Superior temporal gyrus (tissue), 1 donor: ENCODE data around the gene DOCK4.

ENCODE experiments used
- DNase-seq: peaks from one replicate; pipeline ENCODE4 v3.0.0-alpha.2; 2016; ENCODE audit errors: extremely low spot score

Gene DOCK4

DNA sequence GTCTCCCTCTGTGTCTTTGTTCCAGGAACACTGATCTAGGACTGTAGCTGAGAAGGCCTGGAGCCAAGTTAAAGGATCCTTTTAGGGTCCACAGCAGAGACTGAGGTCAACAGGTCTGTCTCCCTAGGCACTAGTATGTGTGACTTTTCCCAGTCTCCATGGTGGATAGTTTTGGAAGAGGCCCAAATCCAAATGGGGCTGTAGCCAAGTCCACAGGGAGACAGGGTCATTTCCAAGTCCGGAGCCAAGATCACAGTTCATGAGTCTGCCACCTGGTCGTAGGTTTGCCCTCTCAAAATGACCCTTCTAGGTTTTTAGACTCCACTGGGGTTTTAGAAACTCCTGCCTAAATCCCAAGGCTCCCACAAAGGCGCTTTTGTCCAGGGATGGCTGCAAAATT, 17.1 kb upstream of the DOCK4 start:
- no peak for DNase-seq

DNA sequence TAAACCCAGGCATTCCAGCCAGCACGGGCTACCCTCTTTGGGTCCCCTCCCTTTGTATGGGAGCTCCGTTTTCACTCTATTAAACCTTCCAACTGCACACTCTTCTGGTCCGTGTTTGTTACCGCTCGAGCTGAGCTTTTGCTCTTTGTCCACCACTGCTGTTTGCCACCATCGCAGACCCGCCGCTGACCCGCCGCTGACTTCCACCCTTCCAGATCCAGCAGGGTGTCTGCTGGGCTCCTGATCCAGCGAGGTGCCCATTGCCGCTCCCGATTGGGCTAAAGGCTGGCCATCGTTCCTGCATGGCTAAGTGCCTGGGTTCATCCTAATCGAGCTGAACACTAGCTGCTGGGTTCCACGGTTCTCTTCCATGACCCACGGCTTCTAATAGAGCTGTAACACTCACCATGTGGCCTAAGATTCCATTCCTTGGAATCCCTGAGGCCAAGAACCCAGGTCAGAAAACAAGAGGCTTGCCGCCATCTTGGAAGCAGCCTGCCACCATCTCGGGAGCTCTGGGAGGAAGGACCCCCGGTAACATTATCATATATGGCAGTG, 14.8 kb upstream of the DOCK4 start:
- DNase-seq, result no peak

DNA sequence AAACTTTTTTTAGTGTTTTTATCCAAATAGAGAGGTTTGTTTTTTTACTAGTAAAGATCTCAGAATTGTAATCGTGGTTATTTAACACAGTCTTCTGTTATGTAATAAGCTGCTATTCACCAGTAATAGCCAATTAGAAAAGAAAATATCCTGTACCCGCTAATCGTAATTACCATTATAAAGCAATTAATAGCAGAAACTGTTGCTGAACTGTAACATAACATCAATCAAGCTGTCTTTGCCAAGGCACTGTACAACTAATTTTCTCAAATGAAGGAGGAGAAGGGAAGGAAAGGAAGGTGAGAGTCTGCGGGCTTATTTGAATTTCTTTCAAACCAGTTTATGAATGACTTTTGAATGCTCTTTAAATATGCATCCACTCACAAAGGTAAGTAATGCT, 9.6 kb upstream of the DOCK4 start:
- DNase-seq, result no peak

DNA sequence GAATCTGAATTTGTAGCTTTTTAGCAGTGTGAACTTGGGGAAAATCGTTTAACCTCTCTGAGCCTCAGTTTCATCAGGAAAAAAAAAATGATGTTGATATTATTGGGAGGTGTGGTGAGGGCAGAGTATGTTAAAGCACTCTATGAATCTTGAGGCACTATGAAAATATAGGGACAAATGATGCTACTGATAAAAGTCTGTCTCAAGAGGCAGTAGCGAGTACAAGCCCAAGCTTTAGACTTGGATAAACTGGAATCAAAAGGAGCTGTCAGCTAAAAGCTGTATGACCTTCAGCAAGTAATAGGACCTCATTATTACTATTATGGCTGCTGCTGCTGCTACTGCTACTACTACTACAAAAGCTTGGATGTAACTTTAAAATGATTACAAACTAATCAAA, 8.7 kb upstream of the DOCK4 start:
- DNase-seq, result no peak

DNA sequence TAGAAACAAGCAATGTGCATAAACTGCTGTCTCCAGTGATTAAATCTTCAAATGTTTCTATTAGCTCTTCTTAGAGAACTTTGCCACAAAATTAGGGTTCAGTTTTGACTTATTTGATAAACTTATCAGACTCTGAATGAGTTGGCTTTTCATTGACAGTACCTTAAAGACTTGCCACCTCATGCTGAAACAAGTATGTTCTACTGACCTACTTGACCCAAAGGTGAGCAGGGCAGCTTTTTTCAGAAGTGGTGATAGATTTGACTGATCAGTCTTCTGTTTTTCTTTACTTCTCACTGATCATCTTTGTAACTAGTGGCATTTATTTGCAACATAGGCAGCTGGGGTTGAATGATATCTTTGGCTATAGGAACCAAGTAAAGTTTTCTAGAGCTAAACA, 8.1 kb upstream of the DOCK4 start:
- DNase-seq, result no peak

DNA sequence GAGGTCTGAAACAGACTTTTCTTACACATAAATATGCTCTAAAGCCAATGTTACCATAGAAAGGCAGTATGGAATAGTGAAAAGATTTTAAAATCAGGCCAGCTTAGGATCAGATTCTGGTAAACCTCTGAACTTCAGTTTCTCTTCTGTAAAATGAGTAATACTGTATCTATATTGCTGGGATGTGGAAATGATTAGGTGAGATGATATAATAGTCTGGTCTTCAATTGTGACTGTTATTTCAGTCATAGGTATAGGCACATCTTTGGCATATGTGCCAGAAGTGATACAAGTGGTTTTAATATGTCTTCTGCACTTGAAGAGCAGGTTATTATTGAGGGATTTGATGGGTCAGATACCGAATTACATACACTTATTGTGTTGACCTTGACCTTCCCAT, 7.5 kb upstream of the DOCK4 start:
- no peak for DNase-seq

DNA sequence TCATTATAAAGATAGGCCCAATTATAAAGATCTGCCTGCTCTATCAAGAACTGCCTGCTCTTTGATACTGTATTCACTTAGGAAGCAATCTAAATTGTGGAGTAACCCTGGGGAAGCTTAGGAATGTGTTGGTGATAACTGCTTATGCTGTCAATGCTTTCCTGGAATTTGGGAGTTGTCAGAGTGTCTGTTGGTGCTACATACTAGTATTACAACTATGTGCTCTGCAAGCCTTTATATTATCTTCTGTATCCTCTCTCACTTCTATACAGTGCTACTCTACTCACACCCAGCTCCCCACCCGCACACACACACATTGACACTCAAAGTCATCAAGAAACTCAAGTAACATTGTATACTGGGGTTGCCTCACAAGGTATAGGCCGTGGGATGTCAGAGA, 6.4 kb upstream of the DOCK4 start:
- DNase-seq, result no peak

DNA sequence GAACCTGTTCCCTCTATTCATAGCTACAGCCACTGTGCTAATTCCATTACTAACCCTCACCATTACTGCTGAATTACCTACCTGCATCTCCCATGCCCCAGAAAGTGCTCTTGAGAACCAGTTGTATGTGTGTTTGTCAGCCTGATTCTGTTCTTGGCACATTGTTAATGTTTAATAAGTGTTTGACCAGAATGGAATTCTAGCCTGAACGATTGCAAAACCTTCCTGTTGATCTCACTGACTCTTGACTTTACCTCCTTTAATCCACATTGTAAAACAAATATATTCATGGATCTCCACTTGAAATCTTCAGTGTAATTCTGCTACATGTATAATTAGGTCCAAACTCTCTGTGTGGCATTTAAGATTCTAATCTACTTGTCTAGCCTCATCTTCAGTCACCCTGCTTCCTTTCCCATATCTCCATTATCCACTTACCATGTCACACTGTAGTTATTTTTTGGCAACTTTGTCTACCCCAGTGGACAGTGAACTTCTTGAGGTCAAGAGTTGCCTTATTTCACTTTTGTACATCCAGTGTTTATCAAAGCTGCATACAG, 5.2 kb upstream of the DOCK4 start:
- DNase-seq, result no peak

DNA sequence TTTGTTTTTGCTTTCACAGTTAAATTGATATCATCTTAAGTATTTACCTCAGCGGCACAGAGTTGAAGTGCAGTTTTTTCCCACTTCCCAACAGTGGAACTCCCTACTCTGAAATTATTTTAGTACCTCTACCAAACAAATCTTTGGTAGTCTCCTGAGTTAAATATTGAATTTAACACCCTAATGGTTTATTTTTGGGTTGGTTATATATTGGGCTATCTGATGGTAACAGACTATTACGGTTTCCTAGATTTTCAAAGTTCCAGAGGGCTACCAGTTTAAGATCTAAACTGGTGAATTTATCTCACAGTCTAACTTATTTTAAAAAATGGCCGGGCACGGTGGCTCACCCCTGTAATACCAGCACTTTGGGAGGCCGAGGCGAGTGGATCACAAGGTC, 1.6 kb upstream of the DOCK4 start:
- DNase-seq, result no peak

DNA sequence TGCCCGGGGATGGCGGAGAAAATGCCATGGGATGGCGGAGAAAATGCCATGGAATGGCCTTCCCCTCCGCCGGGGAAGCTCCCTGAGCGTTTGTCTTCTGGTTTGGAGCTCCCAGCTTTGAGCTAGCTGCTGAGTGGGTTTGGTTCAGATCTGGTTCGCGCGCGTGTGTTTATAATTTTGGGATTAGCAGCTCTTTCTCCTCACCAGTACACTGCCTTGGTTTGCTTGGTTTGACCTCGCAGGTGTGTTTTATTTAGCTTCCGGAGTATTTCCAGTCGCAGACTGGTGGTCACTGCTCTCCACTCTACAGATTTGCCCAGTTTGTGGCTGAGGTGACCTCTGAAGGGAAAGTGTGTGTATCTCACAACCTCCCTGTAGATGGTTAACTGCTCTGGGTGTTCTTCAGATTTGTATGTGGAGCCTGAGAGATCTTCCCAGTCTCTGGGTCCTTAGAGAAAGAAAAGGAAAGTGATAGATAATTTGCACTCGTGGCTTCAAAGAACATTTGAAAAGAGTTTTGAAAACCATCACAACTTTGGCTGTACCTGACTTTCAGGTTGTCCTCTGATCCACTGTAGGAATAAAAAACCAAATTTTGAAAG, 893 bp upstream of the DOCK4 start:
- DNase-seq, result peak; percentile 42

DNA sequence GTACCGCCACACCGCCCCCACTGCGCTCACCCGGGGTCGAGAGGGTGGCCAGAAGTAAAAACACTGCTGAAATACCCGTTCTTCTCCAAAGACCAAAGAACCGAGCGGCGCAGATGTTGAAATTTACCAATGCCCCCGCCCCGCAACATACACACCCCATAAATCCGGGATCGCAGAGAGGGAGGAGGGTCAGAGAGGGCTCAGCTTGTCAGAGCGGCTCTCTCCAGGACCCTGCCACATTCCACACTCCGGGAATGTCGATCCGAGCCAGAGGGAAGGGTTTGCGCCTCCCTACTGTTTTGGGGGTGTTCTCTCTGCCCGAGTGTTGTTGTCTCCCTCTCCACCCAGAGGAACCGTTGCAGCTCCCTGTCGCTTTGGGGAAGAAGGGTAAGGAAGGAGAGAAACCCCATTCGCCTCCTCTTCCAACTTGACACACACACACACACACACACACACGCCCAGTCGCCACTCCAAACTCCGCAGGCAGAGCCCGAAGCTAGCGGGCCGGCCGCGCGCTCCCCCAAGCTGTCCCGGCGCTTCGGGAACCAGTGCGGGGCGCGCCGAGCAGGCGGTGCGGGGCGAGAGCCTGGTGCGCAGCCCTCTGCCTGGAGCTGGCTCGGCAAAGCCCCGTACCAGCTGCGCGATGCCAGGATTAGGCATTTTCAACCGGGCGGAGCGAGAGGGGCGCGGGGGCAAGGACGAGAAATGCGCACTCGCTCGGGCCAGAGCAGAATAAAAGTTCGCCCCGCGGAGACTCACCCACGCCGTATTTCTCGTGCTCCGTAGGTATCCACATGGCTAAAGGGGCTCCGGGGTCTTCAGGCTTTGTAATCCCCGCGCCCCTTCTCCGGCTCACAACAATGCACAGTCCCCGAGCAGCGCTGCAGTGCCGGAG, 609 bp downstream of the DOCK4 start:
- DNase-seq, result peak; percentile 66

DNA sequence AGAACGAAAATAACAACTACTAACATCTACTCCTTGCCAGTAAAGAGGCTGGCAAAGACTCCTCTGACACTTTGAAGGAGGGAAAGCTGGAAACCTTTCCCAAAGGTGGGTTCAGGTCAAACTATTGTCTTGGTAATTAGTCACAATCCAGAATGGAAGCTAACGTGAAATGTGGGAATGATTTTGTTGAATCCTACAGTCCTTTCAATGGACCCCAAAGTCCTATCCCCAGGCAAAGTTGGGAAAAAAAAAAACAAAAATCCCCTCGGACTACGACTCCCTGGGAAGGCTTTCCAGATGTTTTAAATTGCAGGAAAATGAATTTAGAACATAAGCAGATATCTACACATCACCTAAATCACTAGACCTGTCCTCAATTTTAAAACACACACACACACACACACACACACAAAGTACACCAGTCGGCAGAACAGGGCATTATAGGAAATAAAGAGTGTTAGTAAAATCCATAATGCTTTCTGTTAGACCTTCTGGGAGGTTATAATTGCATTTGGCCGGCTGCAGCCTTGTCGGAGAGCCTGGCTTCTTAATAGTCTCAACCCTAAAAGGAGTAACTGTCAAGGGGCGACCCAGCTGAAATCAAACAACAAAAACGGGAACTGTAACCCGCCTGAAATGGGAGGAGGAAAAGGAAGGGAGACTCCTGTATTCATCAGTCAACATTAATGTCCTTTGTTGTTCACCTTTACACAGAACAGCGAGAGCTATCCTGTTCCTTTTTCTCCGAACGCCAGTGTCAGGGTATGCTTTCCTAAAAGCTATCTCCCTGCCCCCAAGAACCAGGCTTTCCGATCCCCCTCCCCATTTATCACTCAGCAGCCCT, 1.5 kb downstream of the DOCK4 start:
- DNase-seq, result peak; percentile 77

DNA sequence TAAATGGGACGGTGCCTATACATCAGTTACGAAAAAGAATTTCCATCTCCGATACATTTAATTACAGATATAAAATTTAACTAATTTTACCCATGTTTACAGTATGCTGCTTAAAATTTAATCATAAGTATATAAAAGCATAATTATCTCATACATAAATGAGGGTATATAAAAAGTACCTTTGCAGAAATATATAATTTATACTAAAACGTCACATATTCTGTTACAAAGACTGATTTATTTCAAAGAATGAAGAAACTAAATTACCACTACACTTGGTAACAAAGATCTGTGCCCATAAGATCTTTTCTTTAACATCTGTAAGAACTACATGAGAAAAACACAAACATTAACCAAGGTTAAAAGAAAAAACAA, 2.8 kb downstream of the DOCK4 start:
- no peak for DNase-seq

DNA sequence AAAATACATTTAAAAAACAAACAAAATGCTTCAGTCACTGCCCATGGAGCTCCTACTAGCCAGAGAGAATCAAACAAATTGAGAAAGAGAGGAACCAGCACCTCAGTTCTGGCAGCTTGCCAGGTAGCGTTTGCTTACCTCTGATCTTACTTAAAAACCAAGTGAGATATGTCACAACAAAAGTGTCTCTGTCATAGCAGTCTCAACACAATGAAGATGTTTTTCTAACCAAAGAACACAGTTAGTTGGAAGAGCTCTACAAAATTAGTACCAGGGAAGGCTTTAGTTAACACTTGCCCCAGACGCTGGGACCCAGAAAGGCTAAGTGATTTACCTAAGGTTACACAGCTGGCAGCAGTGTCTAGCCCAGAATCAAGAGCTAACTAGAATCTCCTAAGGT, 3.4 kb downstream of the DOCK4 start:
- peak; percentile 49 for DNase-seq

DNA sequence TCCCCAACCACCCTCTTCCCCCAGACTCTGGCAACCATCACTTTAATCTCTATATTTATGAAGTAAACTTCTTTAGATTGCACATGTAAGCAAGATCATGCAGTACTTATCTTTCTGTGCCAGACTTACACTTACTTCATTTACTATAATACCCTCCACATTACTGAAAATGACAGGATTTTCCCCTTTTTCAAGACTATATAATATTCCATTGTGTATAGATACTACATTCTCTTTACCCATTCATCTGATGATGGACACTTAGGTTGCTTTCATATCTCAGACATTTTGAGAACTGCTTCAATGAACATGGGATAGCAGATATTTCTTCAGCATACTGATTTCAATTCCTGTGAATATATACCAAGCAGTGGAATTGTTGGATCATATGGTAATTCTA, 4.4 kb downstream of the DOCK4 start:
- DNase-seq, result no peak

DNA sequence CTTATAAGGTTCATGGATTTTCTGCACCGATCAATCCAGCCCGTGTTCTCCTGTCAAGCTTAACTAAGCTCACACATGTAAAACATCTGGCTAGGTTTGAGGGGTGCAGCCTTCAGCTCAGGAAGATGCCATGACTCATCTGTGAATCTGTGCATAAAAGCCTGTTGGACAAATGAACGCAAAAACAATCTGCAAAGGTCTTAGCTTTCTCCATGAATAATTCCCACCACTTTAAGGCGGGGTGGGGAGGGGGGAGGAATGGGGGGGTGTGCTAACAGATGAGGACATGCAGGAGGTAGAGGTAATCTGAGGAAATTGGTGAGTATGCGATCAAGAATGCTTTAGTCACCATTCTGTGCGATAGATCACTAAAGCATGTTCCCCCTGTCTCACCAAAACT, 4.8 kb downstream of the DOCK4 start:
- no peak for DNase-seq

DNA sequence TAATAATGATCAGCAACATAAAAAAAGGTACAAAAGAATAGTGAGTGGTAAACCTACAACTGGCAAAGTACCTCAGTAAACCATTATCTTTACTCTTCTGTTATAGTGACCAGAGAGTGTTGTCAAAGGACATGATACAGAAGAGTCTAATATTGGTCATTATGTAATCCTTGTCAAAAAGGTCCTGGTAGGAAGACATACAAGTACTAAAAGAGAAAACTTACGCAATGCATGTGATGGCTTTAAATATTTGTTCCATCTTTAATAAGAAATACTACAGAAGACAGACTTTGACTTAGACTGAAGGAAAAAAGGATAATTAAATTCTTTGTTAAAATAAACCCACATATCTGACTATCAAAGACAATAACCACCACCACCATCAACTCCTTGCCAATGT, 6.5 kb downstream of the DOCK4 start:
- no peak for DNase-seq

DNA sequence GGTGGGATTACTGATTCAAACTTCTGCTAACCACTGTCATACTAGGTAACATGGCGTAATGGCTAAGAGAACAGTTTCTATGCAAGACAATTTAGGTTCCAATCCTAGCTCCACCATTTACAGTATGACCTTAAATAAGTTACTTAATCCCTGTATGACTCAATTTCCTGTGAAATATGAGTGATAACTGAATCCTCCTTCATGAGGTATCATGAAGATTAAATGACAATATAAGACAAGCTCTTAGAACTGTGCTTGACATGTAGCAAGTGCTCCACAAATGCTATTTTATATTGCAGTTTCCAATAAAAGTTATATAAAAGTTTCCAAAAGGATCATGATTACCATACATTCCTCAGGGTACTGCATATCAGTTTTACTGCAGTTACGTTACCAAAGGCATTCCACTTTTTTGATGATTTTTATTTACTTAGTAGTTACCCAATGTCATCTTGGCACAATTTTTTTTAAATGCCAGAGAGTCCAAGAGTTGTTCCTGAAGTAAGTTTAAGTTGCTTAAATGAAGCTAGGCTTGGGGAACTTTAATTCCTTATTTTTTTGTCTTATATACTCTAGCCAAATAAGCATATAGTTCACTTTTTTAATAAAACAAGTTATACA, 7.1 kb downstream of the DOCK4 start:
- no peak for DNase-seq

DNA sequence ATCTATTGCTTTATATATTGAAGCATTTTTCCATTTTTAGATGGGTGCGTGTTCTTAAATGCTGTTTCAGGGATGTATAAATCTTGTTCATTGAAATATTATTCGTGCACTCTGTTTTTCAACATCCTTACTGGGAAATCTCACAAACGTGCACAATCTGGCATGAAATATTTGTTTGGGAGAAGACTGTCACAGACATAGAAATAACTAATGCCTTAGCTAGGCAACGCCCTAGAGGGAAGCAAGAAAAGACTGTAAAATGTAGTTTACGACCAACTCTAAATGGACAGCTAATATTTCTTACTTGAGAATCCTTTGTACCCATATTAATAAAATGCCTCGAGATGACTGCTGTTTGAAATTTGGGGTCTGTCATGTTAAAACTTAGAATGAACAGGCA, 8.9 kb downstream of the DOCK4 start:
- no peak for DNase-seq

DNA sequence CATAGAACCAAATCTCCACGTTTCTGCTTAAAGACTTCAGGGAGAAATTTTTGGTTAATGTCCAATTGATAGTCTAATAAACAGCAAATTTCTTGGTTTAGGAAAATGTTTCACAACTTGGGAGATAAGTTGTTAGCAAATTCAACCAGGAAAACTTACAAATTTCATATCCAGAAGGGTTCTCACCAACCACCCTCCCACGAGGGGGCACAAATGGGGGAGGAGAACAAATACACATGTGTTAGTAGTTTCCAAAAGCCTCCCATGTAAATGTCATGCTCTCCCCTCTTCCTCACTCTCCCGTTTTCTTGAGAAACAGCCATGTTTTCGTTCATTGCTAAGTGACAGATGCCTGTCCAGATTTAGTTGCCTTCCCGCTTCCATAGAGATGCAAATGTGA, 10.5 kb downstream of the DOCK4 start:
- no peak for DNase-seq

DNA sequence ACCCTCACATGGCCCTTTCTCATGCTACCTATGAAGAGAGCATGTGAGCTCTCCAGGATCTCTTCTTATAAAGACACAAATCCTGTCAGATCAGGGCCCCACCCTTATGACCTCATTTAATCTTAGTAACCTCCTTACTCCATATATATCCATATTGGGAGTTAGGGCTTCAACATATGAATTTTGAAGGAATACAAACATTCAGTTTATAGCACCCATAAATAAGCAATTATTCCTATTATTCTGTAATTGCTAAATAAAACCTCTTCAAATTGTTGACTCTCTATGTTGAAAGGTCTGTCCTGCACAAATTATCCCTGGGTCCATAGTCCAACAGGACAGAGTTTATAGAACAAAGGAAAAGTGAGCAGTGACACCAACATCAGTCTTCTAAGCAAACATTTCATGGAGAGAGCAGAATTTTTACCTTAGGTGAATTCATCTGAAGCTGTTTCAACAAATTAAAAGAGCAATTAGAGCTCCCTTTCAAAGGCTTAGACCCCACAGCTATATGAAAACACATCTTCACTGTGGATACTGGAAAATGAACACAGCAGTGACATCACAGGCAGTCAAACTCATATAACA, 12.2 kb downstream of the DOCK4 start:
- no peak for DNase-seq
